HG03354 (cell line): Measurements from ENCODE around the gene SPATA45.
"Not testable (repeated sequence)": the region's sequence is repeated elsewhere in the genome, so short reads cannot be mapped to it uniquely, and the experiment has no call there.

Source experiments
- ATAC-seq: cut with Tn5 transposase; IDR thresholded peaks from one replicate; pipeline ENCODE4 v1.9.1; 2021; ENCODE audit warnings: mild to moderate bottlenecking; ENCODE audit not compliant: unreplicated experiment, poor library complexity, severe bottlenecking

The SPATA45 gene

DNA sequence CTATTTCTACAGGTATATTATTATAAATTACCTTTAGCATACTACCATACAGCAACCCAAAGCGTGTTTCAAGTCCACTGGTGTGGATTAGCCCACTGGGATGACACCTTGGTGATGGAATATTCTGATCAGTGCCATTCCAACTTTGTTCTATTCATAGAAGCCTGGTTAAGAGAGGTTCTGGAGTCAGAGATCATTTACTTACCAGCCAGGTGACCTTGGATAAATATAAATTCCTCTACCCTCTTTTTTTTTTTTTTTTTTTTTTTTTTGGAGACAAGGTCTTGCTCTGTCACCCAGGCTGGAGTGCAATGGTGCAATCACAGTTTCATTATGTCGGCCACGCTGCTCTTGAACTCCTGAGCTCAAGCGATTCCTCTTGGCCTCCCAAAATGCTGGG is at the start of gene SPATA45:
Gene SPATA45 (minus strand): TSS at position 101 of the 400 bp plus-strand sequence. CDS start 11,500 bp downstream, outside the sequence.
- ATAC-seq: no peak

DNA sequence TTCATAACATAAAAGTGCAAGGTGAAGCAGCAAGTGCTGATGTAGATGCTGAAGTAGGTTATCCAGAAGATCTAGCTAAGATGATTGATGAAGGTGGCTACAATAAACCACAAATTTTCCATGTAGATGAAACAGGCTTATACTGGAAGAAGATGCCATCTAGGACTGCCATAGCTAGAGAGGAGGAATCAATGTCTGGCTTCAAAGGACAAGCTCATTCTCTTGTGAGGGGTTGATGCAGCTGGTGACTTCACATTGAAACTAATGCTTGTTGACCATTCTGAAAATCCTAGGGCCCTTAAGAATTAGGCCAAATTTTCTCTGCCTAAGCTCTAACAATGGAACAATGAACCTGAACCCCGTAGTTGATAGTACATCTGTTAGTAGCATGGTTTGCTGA is 44.7 kb upstream of the SPATA45 start:
- ATAC-seq: no peak

DNA sequence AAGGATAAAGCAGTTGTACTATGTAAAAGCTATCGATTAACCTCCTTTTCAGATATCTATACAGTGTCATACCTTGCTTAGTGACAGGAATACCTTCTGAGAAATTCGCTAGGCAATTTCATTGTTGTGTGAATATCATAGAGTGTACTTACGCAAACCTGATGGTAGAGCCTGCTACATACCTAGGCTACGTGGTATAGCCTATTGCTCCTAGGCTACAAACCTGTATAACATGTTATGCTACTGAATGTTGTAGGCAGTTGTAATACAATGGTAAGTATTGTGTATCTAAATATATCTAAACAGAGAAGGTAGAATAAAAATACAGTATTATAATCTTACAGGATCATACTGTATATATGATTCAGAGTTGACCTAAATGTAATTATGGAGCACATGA is 37.1 kb upstream of the SPATA45 start:
- ATAC-seq: no peak

DNA sequence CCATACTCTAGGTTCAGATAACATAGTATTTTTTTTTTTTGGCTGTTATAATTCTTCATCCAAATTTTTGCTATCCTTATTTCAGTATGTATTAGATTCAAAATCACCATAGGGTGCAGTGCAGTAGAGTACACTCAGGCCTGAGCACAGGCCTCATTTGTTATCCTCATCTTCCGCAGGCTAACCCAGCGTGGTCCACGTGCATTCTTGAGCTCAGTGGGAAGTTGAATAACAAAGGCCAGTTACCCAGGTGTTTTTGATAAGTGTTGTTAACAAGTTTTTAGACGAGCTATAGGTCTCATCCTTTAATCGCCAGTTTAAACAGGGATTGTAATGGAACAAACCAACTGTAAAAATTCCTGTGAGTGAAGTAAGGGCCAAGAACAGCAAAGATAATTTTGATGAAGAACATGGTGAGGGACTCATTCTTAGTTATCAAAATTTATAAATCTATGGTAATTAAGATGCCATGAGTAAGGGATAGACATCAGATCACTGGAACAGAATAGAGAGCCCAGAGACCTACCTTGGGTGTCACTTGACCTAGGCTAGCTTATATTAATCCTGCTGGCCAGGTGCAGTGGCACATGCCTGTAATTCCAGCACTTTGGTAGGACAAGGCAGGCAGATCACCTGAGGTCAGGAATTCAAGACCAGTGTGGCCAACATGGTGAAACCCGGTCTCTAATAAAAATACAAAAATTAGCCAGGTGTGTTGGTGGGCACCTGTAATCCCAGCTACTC is 32.7 kb upstream of the SPATA45 start:
- no peak for ATAC-seq

DNA sequence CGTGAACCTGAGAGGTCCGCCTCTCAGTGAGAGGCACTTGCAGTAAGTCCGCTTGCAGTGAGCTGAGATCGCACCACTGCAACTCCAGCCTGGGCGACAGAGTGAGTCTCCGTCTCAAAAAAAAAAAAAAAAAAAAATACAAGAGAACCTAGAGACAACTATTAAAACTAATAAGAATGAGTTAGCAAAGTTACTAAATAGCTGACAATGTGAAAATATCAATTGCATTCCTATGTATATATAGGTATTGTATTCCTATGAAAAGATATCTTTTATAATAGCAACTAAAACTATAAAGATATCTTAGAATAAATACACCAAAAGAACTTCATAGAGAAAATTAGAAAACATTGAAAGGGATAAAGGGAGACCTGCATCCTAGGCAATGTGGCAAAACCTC is 31.0 kb upstream of the SPATA45 start:
- ATAC-seq: no peak

DNA sequence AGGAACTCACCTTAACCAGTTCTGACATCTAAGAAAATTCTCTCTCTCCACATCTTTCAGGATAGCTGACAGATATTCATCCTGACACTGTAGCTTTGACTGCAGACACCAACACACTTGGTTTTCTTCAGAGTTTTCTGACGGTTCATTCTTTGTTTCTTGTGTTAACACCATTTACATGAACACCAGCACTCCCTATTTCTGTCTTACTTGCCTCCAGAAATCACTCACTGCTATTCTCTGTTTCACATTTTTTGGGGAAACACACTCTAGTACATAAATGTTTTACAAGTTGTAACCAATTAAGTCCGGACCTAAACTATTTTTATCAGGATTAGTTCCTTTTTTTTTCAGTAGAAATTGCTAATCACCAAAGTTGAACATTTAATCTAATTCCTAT is 26.1 kb upstream of the SPATA45 start:
- ATAC-seq: peak; percentile 62

DNA sequence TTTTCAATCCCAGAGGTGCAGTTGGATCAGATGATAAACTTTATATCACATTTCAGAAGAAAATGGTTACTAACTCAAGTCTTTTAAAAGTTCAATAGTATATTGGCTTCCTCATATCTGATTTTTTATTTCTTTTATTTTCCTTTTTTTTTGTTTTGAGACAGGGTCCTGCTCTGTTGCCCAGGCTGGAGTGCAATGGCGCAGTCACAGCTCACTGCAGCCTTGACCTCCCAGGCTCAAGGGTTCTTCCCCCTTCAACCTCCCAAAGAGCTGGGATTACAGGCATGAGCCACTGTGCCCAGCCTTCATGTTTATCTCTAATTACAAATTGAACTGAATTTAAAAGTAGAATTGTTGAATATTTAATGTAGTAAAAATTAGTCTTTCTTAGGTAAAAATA is 24.5 kb upstream of the SPATA45 start:
- no peak for ATAC-seq

DNA sequence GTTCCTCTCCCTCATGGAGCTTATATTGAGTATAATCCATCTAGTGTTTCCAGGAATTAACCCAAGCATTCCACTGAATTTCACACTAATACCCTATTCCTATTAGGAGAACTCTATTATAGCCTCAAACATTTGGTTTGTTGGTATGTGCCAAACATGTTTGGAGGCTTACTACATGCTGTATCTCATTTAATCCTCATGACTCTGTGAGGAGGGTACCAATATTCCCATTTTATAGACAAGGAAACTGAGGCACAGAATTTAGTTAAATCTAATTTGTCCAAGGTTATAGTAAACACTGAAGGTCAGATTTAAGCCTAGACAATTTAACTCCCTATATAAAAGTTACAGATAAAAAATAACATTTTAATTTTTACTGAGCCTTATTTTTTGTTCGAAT is 19.7 kb upstream of the SPATA45 start:
- no peak for ATAC-seq

DNA sequence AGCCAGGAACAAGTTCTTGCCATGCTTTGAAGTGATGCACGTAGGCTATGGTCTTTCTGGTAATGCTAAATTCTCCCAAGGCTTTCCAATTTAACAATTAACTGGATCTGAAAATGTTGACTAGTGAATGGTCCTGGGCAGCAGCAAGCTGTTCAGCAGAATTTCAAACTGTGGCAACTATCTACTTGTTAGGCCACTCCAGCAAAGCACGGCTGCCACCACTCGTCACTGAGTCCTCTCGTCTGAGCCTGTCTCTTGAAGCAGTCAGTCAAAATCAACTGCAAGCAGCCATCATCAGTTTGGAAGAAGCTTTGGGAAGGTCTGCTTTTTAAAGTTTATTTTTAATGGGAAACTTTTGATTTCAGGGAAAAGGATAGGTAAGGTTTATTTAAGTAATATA is 16.8 kb upstream of the SPATA45 start:
- ATAC-seq: no peak

DNA sequence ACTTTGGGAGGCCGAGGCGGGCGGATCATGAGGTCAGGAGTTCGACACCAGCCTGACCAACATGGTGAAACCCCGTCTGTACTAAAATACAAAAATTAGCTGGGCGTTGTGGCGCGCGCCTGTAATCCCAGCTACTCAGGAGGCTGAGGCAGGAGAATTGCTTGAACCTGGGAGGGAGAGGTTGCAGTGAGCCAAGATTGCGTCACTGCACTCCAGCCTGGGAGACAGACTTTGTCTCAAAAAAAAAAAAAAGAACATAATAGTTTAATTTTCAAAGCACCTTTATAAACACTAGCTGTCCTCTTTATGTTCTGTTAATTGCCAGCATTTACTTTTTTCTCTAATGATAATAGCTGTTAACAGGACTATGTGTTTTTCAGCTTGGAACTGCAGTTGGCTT is 15.9 kb upstream of the SPATA45 start:
- not testable (repeated sequence) for ATAC-seq

DNA sequence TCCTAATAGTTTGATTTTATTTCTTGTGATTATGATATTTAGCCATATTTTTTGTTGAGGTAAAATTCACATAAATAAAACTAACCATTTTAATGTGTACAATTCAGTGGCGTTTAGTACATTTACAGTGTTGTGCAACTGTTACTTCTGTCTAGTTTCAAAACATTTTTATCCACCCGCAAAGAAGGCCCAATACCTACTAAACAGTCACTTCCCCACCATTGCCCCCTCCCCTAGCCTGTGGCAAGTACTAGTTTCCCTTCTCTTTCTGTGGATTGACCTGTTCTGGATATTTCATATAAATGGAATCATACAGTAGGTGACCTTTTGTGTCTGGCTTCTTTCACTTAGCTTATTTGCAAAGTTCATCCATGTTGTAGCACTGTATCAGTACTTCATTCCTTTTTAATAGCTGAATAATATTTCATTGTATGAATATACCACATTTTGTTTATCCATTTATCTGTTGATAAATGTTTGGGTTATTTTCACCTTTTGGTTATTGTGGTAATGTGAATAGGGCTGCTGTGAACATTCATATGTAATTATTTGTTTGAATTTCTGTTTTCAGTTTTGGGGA is 14.8 kb upstream of the SPATA45 start:
- no peak for ATAC-seq

DNA sequence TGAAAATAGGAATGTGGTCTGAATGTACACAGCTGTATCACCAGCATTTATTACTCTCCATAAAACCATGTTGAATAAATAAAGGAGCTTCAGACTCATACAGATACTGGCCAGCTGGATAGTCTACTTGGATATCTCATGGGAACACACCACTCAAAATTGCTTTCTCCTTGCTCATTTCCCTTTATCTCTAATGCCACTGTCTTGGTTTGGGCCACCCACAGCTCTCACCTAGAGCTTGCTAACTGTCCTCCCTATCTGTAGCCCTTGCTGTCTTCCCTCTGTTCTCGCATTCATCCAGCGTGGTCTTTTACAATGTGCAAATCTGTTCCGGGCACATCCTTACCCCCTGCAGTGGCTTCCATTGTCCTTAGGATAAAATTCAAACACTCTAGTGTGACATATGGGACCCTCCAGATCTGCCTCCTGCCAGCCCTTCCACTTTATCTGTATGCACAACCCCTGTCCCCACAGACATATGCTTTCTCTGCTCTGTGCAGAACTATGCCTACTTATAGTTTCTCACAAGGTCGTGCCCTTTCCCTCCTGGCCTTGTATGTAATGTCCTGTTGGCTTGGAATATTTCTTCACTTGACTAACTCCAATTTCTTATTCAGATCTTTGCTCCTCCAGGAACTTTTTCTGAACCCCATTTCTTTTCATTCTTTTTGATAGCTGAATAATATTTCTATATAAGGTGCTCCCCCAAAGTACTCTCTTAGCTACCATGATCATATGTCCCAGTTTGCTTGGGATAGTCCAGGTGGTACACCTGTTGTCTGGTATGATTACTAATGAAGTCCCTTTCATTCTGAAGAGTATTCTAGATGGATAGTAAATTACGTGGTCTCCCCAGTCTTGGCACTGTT is 13.5 kb upstream of the SPATA45 start:
- no peak for ATAC-seq

DNA sequence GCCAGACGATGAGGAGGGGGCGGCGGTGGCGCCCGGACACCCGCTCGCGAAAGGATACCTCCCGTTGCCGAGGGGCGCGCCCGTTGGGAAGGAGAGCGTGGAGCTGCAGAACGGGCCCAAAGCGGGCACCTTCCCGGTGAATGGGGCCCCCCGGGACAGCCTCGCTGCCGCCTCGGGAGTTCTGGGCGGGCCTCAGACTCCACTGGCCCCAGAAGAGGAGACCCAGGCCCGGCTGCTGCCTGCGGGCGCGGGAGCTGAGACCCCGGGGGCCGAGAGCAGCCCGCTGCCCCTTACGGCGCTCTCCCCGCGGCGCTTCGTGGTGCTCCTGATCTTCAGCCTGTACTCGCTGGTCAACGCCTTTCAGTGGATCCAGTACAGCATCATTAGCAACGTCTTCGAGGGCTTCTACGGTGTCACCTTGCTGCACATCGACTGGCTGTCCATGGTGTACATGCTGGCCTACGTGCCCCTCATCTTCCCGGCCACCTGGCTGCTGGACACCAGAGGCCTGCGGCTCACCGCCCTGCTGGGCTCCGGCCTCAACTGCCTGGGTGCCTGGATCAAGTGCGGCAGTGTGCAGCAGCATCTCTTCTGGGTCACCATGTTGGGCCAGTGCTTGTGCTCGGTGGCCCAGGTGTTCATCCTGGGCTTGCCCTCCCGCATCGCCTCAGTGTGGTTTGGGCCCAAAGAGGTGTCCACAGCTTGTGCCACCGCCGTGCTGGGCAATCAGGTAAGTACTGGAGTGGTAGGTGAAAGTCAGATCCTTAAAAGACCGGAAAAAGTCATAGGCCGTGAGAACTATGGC is 11.2 kb upstream of the SPATA45 start:
- ATAC-seq: peak; percentile 26

DNA sequence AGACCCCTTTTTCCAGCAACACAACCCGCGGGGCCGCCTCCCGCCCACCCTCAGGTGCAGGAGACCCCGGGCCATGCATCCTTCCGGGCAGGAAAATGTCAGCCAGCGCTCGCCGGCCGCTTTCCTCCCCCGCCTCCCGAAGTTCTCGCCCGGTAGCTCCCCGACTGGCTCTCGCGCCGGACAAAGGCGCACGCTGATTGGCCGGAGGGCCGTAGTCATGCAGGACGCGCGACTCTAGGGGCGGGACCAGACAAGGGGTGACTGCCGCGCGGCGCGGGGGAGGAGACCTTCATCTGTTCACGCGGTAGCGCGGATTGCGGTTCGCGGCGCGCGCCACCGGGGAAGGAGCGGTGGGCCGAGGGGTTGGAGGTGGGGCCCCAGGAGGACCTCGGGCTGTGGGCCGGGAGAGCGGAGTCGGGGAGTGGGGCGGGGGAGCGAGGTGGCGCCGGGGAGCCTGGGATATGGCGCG is 10.6 kb upstream of the SPATA45 start, which contains the start of gene FLVCR1:
Gene FLVCR1 (plus strand): TSS at position 284 of the 469 bp plus-strand sequence. CDS start 178 bp downstream, at position 462.
- ATAC-seq: peak; percentile 98

DNA sequence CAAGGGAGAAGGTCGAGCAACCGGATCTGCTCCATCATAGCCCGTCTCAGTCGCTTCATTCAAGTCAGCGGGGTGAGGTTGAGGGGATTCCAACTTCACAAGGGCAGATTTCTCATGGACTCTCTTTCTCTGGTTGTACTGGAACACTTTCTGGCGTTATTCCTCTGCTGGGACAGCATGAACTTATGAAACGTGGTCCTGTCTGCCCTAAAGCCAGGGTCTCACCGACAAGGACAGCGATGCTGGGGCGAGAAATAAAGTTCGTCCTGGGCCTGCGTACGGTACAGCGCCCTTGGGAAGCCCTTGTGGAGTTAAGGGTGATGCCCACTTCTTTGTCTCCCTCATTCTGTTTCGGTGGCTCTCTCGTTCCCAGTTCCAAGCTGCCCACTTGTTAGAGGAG is 9.3 kb upstream of the SPATA45 start:
- ATAC-seq: no peak

DNA sequence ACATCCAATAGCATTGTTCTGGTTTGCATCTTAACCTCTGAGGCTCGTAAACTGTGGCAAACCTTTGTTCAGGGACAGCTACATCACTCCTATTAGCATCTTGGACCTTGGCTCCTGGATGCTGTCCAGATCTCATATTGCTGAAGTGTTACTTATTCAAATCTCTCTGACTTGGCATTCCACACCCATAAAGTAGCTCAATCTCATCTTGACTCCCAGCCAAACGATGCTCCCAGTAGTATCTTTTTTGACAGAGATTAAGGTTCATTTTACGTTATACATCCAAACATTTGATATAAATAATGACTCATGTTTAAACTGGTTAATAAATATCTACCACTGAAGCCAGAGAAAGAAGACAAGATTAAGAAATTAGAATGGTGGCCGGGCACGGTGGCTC is 6.2 kb upstream of the SPATA45 start:
- ATAC-seq: no peak

DNA sequence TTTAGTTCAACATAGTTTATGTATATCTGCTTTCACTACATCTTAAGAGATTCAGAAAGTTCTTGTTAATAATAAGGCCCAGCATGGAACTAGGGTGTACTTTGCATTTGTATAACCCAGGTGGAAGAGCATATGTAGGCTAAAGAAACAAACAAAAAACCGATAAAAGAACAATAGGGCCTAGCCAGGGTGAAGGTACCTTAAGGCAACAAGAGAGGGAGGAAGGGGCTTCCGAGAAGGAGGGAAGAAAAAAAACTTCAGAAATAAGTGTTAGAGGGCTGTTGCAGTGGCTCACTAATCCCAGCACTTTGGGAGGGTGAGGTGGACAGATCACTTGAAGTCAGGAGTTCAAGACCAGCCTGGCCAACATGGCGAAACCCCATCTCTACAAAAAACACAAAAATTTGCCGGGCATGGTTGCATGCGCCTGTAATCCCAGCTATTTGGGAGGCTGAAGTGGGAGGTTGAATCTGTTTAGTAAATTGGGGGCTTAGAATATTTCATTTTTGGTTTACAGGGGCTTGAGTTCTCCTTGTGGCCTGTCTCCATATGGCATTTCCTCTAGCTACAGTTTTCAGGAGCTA is 4.7 kb upstream of the SPATA45 start:
- no peak for ATAC-seq

DNA sequence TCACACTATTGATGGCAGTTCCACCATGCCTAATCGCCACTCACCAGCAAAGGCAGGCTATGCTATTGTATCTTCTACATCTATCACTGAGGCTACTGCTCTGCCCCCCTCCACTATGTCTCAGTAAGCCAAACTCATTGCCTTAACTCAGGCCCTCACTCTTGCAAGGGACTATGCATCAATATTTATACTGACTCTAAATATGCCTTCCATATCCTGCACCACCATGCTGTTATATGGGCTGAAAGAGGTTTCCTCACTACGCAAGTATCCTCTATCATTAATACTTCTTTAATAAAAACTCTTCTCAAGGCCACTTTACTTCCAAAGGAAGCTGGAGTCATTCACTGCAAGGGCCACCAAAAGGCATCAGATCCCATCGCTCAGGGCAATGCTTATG is 2.9 kb downstream of the SPATA45 start:
- not testable (repeated sequence) for ATAC-seq

DNA sequence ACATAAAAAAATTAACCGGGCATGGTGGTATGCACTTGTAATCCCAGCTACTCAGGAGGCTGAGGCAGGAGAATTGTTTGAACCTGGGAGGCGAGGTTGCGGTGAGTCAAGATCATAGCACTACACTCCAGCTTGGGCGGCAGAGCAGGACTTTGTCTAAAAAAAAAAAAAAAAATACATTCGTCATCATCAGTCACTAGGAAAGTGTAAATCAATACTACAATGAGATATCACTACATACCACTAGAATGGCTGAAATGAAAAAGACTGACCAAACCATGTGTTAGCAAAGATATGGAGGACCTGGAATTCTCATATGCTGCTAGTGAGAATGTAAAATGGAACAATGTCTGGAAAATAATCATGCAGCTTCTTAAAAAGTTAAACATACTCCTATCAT is 9.3 kb downstream of the SPATA45 start:
- ATAC-seq: no peak
